AG10803 (cell line): ENCODE data around the gene SRGAP1.

Experiments used
- DNase-seq: peaks from one replicate; pipeline ENCODE4 v3.0.0; 2010; ENCODE audit warnings: low read depth
- H3K4me3 ChIP-seq: 2 replicates; pipeline ENCODE4 v1.5.1; 2011; ENCODE audit warnings: mild to moderate bottlenecking, low read length, control low read depth
- TF ChIP-seq, protein P1 (sequence below): conservative IDR thresholded peaks from 2 replicates; pipeline ENCODE4 v1.5.1; 2011; ENCODE audit warnings: mild to moderate bottlenecking, low read length, control low read depth, inconsistent platforms

SRGAP1 gene

DNA sequence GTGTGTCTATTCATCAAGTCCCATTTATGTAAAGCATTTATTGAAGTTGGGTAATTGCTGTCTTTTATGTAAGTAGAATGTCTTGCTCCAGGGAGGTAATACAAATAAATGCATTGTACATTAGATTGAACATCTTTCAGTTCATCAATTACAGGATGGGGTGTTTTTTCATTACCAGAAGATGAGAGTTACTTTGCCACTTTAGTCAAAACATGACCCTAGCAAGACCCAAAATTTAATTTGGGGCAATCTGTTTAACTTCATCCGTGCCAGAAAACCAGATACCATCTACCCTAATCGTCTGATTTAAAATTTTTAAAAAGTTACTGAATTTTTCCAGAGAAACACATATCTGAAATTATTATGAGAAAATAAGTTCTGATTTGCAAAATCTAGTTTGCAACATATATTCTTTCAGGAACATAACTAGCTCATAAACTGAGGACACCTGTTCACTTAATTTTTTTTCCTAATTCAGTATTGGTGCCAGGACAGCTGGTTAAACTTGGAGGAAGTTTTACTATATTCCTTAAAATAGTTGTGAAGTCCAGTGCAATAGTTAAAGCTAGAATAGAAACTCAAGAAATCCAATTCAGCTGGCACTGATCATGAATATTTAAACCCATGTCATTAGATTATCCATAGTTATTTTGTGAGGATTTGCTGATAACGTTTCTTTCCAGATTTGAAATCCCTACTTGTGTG is 114.5 kb downstream of the SRGAP1 start:
- no peak overlapping the region for H3K4me3 ChIP-seq
- no peak for DNase-seq
- TF ChIP-seq, protein P1, sequence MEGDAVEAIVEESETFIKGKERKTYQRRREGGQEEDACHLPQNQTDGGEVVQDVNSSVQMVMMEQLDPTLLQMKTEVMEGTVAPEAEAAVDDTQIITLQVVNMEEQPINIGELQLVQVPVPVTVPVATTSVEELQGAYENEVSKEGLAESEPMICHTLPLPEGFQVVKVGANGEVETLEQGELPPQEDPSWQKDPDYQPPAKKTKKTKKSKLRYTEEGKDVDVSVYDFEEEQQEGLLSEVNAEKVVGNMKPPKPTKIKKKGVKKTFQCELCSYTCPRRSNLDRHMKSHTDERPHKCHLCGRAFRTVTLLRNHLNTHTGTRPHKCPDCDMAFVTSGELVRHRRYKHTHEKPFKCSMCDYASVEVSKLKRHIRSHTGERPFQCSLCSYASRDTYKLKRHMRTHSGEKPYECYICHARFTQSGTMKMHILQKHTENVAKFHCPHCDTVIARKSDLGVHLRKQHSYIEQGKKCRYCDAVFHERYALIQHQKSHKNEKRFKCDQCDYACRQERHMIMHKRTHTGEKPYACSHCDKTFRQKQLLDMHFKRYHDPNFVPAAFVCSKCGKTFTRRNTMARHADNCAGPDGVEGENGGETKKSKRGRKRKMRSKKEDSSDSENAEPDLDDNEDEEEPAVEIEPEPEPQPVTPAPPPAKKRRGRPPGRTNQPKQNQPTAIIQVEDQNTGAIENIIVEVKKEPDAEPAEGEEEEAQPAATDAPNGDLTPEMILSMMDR, result no peak

DNA sequence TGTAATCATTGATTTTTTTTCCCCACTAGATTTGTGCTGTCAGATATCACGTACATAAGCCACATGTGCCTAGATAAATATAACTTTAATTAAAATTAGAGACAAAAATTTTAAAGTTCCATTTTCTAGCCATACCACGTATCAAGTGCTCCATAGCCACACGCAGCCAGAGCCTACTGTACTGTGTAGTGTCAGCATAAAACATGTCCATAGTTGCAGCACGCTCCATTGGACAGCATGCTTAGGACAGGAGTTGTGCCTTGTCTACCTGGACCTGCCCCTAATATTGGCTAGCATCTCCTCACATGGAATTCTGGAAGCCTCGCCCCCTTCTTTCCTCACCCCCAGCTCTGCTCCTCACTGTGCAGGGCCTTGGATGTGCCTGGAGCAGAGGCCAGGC is 116.5 kb downstream of the SRGAP1 start:
- H3K4me3 ChIP-seq, result no peak overlapping the region
- no peak for DNase-seq
- TF ChIP-seq, protein P1, result no peak

DNA sequence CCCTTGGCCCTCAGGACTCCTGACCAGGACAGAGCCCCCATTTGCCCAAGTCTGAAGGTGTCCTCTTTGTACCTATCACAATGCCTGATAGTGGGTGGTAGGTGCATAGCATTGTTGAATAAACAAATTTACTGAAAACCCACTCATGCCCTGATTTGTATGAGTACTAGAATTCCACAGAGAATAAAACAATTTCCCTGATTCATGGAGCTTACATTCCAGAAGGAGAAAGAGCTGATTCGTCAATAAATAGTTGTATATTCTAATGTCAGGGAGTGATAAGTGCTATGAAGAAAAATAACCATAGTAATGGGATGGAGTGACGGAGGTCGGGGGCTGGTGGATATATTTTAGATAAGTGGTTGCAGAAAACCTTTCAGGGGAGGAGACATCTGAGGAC is 117.0 kb downstream of the SRGAP1 start:
- DNase-seq, result no peak
- no peak overlapping the region for H3K4me3 ChIP-seq
- TF ChIP-seq, protein P1, result no peak

DNA sequence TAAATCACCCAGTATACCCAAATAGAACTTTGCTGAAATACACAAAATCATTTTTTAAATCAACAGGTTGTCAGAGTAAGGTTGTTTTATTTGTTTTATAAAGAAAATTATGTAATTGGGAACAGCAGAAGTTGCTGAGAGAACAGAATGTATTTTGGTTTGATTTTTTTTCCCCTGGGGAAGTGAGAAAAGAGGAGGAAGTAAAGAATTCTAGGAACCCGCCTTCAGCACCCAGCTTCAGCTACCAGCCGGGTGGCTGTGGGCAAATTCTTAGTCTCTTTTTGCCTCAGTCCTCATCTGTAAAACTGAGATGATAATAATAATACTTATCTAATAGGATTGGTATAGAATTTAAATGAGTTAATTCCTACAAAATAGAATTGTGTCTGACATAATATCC is 119.4 kb downstream of the SRGAP1 start:
- no peak overlapping the region for H3K4me3 ChIP-seq
- TF ChIP-seq, protein P1, result no peak
- DNase-seq, result no peak

DNA sequence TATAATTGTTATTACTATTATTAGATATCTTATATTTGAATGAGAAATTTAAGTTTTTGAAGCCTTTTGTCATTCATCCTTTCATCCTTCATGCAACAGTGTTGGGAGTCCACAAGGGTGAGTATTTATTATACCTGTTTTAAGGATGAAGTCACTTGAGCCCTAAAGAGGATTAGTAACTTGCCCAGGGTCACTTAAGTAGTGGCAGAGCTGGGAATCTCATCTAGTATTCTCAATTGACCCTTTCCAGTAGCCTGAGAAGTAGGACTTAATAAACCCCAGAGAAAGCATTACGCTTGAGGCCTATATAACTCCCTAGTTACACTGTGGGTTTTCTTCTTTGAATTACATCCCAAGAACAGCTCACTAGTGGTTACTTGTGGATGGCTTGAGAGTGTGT is 119.8 kb downstream of the SRGAP1 start:
- TF ChIP-seq, protein P1, result no peak

DNA sequence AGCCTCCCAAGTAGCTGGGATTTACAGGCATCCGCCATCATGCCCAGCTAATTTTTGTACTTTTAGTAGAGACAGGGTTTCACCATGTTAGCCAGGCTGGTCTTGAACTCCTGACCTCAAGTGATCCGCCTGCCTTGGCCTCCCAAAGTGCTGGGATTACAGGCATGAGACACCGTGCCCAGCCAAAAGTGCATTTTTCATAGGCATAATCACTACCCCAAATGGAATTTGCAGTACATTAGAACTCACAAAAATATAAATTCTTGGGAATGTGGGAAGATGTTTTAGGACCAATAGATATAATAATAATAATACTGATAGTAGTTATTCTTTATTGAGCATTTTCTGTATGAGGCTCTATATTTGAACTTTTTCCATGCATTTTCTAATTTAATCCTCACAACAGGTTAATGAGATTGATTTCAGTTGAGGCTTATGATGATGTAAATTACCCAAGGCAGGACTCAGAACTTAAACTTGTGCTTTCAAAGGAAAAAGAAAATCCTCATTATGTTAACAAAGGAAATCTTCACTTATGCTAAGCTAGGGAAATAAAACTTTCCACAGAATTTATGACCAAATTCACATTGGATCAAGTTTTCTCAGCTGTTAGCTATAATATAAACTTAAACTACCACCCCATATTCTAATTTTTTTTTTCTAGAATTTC is 121.6 kb downstream of the SRGAP1 start:
- TF ChIP-seq, protein P1, result no peak
- H3K4me3 ChIP-seq, result no peak overlapping the region
- DNase-seq, result peak; percentile 69

More for the DNA sequence above, 119.8 kb downstream of the SRGAP1 start:
- no peak overlapping the region for H3K4me3 ChIP-seq
- no peak for DNase-seq

DNA sequence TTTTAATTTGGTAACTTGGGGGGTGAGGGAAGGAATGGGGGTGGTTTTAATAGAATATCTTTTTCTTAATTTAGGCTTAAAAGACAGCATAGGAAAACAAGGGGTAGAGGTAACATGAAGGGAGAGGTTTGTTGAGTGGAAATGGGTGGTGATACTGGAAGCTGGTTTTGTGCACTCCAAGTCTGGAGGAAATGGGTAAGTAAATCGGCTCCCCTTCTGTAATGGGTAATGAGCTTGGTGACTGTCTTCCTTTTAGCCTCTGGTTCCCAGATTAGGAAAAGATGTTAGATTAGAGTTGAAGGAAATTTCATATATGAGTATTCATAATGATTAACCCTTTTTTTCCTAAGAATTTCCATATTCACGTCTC is 122.1 kb downstream of the SRGAP1 start:
- DNase-seq, result no peak
- TF ChIP-seq, protein P1, result no peak
- H3K4me3 ChIP-seq, result no peak overlapping the region
